ENCODE measurements around the gene GDPD1. TPM values are rescaled to one million over a fixed set of nuclear protein-coding genes. Genes with fewer than 3 reads are reported as not detected.
"Not testable (repeated sequence)": the region's sequence is repeated elsewhere in the genome, so short reads cannot be mapped to it uniquely, and the experiment has no call there.

The GDPD1 gene
- total RNA-seq, 1 donor from 2014 or later = 2.5 TPM

- intact Hi-C loops (cut with micrococcal nuclease) = no loop called here
Observed at GRCh38 chr17:59238906-59239305, 18.6 kb downstream of the GDPD1 start.

GRCh38 chr17:59244081-59244480, 23.8 kb downstream of the GDPD1 start:
- intact Hi-C loops (cut with micrococcal nuclease) = no loop called here

- intact Hi-C loops (cut with micrococcal nuclease) = no loop called here
Observed at GRCh38 chr17:59254742-59255141, 34.4 kb downstream of the GDPD1 start.

GRCh38 chr17:59257101-59257500, 36.8 kb downstream of the GDPD1 start:
- intact Hi-C loops (cut with micrococcal nuclease) = no loop called here

GRCh38 chr17:59260722-59261121, 40.4 kb downstream of the GDPD1 start:
- intact Hi-C loops (cut with micrococcal nuclease) = no loop called here

- intact Hi-C loops (cut with micrococcal nuclease) = no loop called here
Observed at GRCh38 chr17:59266745-59267144, 46.4 kb downstream of the GDPD1 start.

- intact Hi-C loops (cut with micrococcal nuclease) = no loop called here
Observed at GRCh38 chr17:59267776-59268175, 47.5 kb downstream of the GDPD1 start.

GRCh38 chr17:59275618-59276017, 55.3 kb downstream of the GDPD1 start:
- intact Hi-C loops (cut with micrococcal nuclease) = no loop called here

GRCh38 chr17:59277031-59277430, 56.7 kb downstream of the GDPD1 start:
- intact Hi-C loops (cut with micrococcal nuclease) = no loop called here

- intact Hi-C loops (cut with micrococcal nuclease) = no loop called here
Observed at GRCh38 chr17:59278406-59278805, 58.1 kb downstream of the GDPD1 start.

GRCh38 chr17:59284317-59284716, 64.0 kb downstream of the GDPD1 start:
- intact Hi-C loops (cut with micrococcal nuclease) = no loop called here

GRCh38 chr17:59287452-59287851, 67.1 kb downstream of the GDPD1 start:
- intact Hi-C loops (cut with micrococcal nuclease) = no loop called here

GRCh38 chr17:59287891-59288290, 67.6 kb downstream of the GDPD1 start:
- intact Hi-C loops (cut with micrococcal nuclease) = no loop called here

GRCh38 chr17:59289981-59290301, 69.6 kb downstream of the GDPD1 start:
- intact Hi-C loops (cut with micrococcal nuclease) = no loop called here

GRCh38 chr17:59290302-59290998, 70.1 kb downstream of the GDPD1 start:
- intact Hi-C loops (cut with micrococcal nuclease) = not testable (repeated sequence)

- intact Hi-C loops (cut with micrococcal nuclease) = no loop called here
Observed at GRCh38 chr17:59292174-59292523, 71.8 kb downstream of the GDPD1 start.

- intact Hi-C loops (cut with micrococcal nuclease) = no loop called here
Observed at GRCh38 chr17:59296190-59296589, 75.9 kb downstream of the GDPD1 start.

- intact Hi-C loops (cut with micrococcal nuclease) = no loop called here
Observed at GRCh38 chr17:59298521-59298920, 78.2 kb downstream of the GDPD1 start.

- intact Hi-C loops (cut with micrococcal nuclease) = no loop called here
Observed at GRCh38 chr17:59299400-59300092, 79.2 kb downstream of the GDPD1 start.

GRCh38 chr17:59300941-59301340, 80.6 kb downstream of the GDPD1 start:
- intact Hi-C loops (cut with micrococcal nuclease) = no loop called here

GRCh38 chr17:59304811-59305210, 84.5 kb downstream of the GDPD1 start:
- intact Hi-C loops (cut with micrococcal nuclease) = no loop called here

GRCh38 chr17:59310263-59310920, 90.1 kb downstream of the GDPD1 start:
- intact Hi-C loops (cut with micrococcal nuclease) = loop anchor here (2.0 to 10.0 kb wide), 5 partner anchors 257 to 727 kb away; partner anchors contain the start of genes CLTC and DHX40
